T-helper 17 cell (primary cell): ENCODE data around the gene P2RY6. TPM values are rescaled to one million over a fixed set of nuclear protein-coding genes. Genes with fewer than 3 reads are reported as not detected.

Source experiments
- ATAC-seq: fragments of 150-1000 bp; cut with Tn5 transposase; 2 replicates; pipeline ENCODE4 v1.10.0; 2021; ENCODE audit warnings: mild to moderate bottlenecking, moderate library complexity
- DNase-seq, 3 donors: peaks; one replicate each; pipeline versions ENCODE4 v3.0.0 to v3.0.0-alpha.2; 2020 to 2021
- H3K9me3 ChIP-seq: one replicate; pipeline ENCODE4 v1.7.0; 2013; ENCODE audit warnings: low read length, mild to moderate bottlenecking; ENCODE audit not compliant: control insufficient read depth, poor library complexity, severe bottlenecking
- H3K27ac Mint-ChIP-seq: one replicate; pipeline ENCODE4 v1.8.0; 2022; ENCODE audit warnings: mild to moderate bottlenecking, moderate library complexity, mixed read lengths
- H3K27me3 Mint-ChIP-seq: one replicate; pipeline ENCODE4 v1.8.0; 2022; ENCODE audit warnings: mixed read lengths
- H3K36me3 Mint-ChIP-seq: one replicate; pipeline ENCODE4 v1.8.0; 2022; ENCODE audit warnings: low read depth, mixed read lengths
- H3K4me1 Mint-ChIP-seq: one replicate; pipeline ENCODE4 v1.8.0; 2022; ENCODE audit warnings: mild to moderate bottlenecking, mixed read lengths
- H3K4me3 Mint-ChIP-seq: one replicate; pipeline ENCODE4 v1.8.0; 2022; ENCODE audit warnings: mild to moderate bottlenecking, moderate library complexity, mixed read lengths
- total RNA-seq, 4 donors: library from RNA in 2 of 4; stranded (reverse) in 2 of 4; gene quantifications; one replicate each; pipeline ENCODE4 v1.2.3 and lab custom pipeline; 2022 to 2026

The P2RY6 gene, protein sequence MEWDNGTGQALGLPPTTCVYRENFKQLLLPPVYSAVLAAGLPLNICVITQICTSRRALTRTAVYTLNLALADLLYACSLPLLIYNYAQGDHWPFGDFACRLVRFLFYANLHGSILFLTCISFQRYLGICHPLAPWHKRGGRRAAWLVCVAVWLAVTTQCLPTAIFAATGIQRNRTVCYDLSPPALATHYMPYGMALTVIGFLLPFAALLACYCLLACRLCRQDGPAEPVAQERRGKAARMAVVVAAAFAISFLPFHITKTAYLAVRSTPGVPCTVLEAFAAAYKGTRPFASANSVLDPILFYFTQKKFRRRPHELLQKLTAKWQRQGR
- total RNA-seq: not detected
- total RNA-seq (lab: John Stamatoyannopoulos, UW): 0 to 0.12 reads per million in 2 donors

DNA sequence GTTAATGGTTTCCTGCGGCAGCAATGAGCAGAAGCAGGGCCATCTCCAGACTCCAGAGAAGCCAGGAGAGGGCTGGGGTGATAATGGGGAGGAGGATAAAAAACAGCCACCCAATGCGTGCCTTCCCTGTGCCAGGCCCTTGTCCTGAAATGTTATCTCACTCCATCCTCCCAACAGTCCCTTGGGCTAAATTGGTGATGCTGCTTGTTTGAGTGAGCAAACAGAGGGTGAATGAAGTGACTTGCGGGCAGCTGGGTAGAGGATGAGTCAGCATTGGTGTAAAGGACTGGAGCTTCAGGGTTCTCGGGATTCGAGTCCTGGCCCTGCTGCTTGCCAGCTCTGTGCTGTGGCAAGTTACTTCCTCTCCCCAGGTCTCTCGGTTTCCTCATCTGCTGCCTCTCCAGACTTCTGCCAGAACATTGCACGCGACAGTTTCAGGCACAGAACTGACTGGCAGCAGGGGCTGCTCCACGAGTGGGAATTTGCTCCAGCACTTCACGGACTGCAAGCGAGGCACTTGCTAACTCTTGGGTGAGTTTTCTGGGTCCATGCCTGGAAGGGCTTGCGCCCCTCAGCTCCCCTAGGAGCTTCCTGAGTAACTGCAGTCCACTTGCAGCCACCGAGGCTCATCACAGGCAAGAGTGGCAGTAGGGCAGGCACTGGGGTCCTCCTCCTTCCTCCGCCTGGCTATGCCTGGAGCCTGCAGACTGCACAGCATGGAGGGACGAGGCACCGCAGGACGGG, at the start of gene P2RY6:
P2RY6 (plus strand) TSS at position 403 of the 744 bp plus-strand sequence. CDS start 24,181 bp downstream, outside the sequence.
- ATAC-seq (no peak), DNase-seq (no peak)
- no peaks in the 10 kb centered on the region for H3K36me3 Mint-ChIP-seq
- peaks cover 48% of the 10 kb centered on the region for H3K27me3 Mint-ChIP-seq
- no peaks in the 10 kb centered on the region for H3K4me1 Mint-ChIP-seq
- H3K27ac Mint-ChIP-seq: no peak within 1 kb of the TSS
- H3K4me3 Mint-ChIP-seq: no peak within 1 kb of the TSS
- no peaks in the 10 kb centered on the region for H3K9me3 ChIP-seq

DNA sequence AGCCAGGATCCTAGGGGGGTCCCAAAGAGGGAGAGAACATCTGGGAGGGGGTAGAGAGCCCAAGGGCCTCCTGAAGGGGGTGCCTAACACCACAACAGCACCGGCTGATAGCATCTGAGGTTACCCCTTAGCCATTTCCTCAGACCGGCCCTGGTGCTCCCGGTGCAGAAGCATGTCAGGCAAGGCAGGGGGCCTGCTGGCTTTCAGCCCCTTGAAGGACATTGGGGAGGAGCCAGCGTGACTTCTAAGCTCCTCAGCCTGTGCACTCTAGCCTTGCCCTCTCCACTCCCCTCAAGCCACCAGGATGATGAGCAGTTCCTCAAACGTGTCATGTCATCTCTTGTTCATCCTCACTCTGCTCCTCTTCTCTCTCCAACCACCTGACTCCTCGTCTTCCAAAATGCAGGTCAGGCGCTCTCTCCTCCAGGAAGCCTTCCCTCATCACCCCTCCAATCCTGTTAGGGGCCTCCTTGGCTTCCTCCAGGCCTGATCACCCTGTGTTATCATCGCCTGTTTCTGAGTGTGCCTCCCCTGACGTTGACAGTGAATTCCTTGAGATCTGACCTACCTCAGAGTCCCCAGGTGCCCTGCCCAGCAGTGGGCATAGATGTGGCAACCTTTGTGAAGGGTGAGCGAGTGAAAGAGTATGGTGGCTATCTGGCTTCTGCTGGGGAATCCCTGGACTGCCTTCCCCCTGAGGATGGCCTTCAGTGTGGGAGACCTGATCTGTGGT, 48.0 kb upstream of the P2RY6 start:
- Mint-ChIP-seq H3K27me3 (peaks cover 32% of the 10 kb centered on the region), H3K36me3 (peaks cover 9% of the 10 kb centered on the region), H3K4me3 (no peak overlapping the region), H3K4me1 (peaks cover 14% of the 10 kb centered on the region), H3K27ac (no peak overlapping the region)
- no peaks in the 10 kb centered on the region for H3K9me3 ChIP-seq
- no peak for ATAC-seq
- DNase-seq: no peak

DNA sequence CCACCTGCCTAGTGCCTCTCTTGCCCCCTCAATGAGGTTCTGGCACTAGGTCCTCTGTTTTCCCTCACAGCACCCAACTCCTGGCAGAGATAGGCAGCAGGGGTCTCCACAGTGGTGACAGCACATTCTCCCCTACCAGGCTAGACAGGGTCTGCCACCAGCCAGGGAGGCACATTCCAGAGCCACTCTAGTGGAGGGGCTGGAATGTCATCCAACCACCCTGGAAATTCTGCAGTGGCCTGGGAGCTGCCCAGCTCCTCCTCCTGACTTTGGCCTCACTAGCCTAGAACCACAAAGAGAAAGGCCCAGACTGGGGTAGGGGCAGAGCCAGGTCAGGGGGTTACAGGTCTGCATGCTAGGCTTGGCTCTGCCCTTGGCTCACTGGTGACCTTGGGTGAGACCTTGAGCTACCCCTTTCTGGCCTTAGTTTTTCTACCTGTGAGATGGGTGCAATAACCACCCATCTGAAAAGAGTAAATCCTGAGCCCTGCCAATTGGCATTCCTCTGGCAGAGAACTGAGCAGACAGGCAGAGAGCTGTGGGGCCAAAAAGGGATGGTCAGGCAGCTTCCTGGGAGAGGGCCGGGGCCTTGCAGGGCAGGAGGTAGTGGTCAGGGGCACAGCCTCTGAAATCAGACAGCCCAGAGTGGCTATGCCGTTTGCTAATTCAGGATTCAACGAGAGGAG, 47.0 kb upstream of the P2RY6 start:
- DNase-seq: no peak
- peaks cover 13% of the 10 kb centered on the region for H3K4me1 Mint-ChIP-seq
- peaks cover 7% of the 10 kb centered on the region for H3K36me3 Mint-ChIP-seq
- peaks cover 22% of the 10 kb centered on the region for H3K27me3 Mint-ChIP-seq
- no peaks in the 10 kb centered on the region for H3K9me3 ChIP-seq
- no peak overlapping the region for H3K4me3 Mint-ChIP-seq
- ATAC-seq: no peak
- no peak overlapping the region for H3K27ac Mint-ChIP-seq

DNA sequence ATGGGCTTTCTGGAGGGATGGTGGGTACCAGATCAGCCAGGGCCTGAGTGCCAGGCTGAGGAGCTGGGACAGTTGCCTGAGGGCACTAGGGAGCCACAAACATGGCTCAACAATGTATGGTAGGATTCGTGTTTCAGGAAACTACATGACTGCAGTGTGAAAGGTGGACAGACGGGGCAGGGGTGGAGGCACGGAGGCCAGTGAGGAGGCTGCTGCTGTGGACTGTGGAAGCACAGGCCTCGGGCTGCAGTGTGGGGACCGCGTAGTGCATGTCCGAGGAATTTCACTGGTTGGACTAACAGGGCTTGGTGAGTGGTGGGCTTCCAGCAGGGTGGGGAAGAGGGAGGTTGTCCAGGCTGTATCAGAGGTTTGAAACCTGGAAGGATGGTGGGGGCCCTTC, 46.3 kb upstream of the P2RY6 start:
- H3K4me3 Mint-ChIP-seq: no peak overlapping the region
- ATAC-seq: no peak
- H3K27ac Mint-ChIP-seq: no peak overlapping the region
- DNase-seq: no peak
- H3K36me3 Mint-ChIP-seq: peaks cover 7% of the 10 kb centered on the region
- no peaks in the 10 kb centered on the region for H3K9me3 ChIP-seq
- H3K27me3 Mint-ChIP-seq: peaks cover 15% of the 10 kb centered on the region
- peaks cover 13% of the 10 kb centered on the region for H3K4me1 Mint-ChIP-seq

DNA sequence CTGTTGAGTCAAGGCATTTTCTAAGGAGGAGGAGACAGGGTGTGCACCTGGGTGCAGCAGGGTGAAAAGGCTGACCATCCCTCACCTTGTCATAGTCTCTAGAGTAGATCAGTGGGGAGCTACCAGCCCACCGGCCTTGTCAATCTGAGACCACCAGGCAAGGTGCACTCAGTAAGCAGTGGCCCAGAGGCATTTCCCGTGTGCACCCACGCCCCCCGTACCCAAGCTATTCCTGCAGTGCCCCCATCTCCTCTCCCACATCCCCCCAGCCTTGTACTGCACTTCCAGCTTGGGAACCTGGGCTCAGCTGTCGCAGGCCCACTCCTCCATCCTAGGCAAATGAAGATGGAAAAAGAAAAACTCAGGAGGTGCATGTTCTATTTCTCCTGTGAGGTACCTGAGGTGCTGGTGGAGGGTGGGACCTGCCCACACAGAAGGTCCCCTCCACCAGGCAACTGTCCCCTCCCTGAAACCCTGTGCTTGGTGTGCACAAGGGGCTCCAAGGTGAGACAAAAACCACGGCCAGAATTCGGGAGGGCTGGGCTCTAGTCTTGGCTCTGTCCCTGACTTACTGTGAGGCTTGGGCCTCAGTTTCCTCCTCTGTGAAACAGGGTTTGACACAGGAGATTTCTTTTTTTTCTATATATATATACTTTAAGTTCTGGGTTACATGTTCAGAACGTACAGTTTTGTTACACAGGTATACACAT, 45.7 kb upstream of the P2RY6 start:
- no peak for DNase-seq
- Mint-ChIP-seq H3K27ac (no peak overlapping the region), H3K36me3 (peaks cover 7% of the 10 kb centered on the region), H3K4me3 (no peak overlapping the region), H3K27me3 (peaks cover 15% of the 10 kb centered on the region), H3K4me1 (peaks cover 13% of the 10 kb centered on the region)
- no peaks in the 10 kb centered on the region for H3K9me3 ChIP-seq
- no peak for ATAC-seq

DNA sequence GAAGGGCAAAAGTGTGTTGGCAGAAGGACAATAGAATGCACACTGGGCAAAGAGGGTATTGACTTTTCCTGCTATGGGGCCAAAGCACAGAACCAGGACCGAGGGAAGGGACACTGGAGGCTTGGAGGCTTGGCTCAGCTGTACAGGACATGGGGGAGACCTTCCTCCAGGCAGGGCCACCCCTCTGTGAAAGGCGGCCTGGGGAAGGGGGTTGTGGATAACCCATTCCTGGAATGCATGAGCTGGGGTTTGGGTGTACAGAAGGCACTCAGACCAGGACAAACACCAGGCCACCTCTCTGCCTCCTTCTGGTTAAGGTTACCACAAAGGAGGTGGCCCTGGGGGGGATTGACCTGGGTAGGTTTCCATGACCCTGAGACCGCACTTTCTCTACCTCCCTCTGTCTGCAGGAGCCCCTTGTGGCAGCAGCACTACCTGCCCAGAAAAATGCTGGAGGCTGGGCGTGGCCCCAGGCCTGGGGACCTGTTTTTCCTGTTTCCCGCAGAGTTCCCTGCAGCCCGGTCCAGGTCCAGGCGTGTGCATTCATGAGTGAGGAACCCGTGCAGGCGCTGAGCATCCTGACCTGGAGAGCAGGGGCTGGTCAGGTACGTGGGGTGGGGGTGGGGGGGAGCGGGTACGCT, 44.4 kb upstream of the P2RY6 start:
- no peak overlapping the region for H3K4me3 Mint-ChIP-seq
- DNase-seq: no peak
- no peak overlapping the region for H3K27ac Mint-ChIP-seq
- peaks cover 15% of the 10 kb centered on the region for H3K27me3 Mint-ChIP-seq
- H3K9me3 ChIP-seq: no peaks in the 10 kb centered on the region
- ATAC-seq: no peak
- H3K4me1 Mint-ChIP-seq: peaks cover 13% of the 10 kb centered on the region
- H3K36me3 Mint-ChIP-seq: peaks cover 4% of the 10 kb centered on the region

DNA sequence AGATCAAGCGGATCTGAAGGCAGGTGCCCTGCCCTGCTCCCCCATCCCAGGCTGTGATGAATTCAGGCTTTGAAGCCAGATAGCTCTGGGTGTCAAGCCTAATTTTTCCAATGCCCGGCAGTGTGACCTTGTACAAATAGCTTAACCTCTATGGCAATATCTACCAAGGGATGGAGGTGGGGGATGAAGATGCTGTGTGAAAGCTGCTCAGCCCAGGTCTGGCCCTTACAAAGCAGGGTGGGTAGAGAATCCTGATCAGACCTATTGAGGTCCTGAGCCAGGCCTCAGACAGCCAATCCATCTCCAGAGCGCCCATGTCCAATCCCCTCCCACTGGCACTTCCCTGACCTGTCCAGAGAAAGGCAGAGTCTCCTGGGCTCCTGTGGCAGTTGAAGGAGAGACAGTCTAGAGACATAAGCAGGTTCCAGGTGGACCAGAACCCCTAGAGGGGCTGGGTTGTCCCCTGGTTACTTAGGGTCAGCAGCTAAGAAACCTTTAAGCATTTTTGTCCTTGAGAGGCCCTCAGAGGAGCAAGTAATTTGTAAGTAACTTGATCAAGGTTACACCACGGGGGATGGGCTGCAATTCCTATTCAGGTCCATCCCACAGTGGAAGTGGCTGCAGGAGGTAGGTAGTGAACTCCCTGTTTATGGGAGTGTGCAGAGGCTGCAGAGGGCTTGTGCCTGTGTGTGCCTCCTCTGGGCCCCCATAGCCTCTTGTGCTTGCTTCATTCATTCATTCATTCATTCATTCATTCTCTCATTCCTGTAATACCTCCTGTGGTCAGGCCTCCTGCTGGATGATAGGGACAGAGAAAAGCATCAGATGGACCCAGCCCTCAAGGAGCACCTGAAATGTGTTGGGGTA, 43.6 kb upstream of the P2RY6 start:
- no peak for ATAC-seq
- H3K9me3 ChIP-seq: no peaks in the 10 kb centered on the region
- peaks cover 4% of the 10 kb centered on the region for H3K36me3 Mint-ChIP-seq
- no peak overlapping the region for H3K4me3 Mint-ChIP-seq
- H3K27ac Mint-ChIP-seq: no peak overlapping the region
- peaks cover 15% of the 10 kb centered on the region for H3K27me3 Mint-ChIP-seq
- DNase-seq: no peak
- peaks cover 13% of the 10 kb centered on the region for H3K4me1 Mint-ChIP-seq

DNA sequence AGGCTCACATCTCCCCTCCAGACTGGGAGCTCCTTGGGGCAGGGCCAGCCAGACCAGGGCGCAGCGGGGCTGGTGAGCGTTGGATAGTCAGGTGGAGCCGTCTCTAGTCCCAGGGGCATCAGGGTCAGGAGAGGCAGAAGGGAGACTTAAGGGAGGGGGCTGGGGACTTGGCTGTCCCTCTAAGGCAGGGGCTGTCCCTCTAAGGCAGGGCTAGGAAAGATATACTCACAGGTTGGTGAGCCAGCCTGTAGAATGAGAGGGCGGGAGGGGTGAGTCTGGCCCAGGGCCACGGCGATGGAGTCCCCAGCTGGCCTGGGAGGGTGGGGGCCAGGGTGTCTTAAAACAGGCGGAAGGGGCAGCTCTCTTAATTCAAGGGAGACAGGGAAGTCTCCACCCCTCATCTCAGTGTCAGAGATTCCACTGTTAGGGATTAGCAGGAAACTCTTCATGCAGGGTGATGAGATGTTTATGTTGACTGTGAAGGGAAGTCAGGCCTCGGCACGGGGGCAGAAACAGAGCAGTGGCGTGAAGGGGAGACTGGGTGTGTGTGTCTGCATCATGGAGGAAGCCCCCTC, 42.7 kb upstream of the P2RY6 start:
- H3K9me3 ChIP-seq: no peaks in the 10 kb centered on the region
- no peak overlapping the region for H3K27ac Mint-ChIP-seq
- DNase-seq (no peak), ATAC-seq (no peak)
- H3K4me1 Mint-ChIP-seq: peaks cover 9% of the 10 kb centered on the region
- H3K4me3 Mint-ChIP-seq: no peak overlapping the region
- H3K36me3 Mint-ChIP-seq: peaks cover 4% of the 10 kb centered on the region
- peaks cover 14% of the 10 kb centered on the region for H3K27me3 Mint-ChIP-seq

DNA sequence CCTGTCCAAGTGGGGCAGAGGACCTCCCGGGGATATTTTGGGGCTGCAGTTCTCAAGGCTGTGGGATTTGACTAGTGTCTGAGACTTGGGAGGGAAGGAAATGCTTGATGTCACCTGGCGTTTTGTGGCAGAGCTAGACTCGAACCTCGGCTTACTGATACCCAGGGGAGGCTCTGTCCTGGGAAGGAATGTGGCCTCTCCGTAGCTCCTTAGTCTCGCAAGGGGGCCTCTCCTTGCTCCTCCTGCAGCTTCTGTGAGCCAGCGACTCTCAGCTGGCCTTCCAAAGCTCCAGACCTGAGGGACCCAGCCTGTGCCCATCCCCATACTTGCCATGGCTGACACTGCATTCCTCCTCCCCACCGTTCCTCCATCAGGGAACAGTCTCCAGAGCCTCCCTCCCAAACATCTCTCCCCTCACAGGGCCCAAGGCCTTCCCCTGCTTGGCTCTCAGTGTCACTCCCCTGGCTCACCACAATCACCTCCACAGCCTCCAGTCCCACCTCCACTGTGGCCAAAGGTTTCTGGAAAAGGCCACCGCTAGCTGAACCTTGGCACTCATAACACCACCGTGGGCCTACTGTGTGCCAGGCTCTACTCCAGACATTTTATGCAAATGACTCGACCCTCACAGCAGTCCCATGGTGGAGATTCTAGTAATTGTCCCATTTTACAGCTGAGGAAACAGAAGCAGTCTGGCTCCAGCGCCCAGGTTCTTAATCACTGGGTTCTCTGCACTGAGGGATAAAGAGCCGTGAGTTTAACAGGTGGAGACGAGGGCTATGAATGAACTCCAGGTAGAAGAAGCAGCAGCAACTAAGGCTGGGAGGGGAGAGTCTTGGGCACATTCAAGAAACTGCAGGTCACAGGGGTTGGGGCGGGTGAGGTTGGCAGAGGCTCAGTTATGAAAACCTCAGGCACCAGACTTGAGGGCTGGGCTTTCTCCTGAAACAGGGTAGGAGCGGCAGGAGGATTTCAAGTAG, 42.0 kb upstream of the P2RY6 start:
- Mint-ChIP-seq H3K4me1 (peaks cover 6% of the 10 kb centered on the region), H3K27ac (no peak overlapping the region), H3K4me3 (no peak overlapping the region), H3K27me3 (peaks cover 11% of the 10 kb centered on the region), H3K36me3 (peaks cover 4% of the 10 kb centered on the region)
- no peaks in the 10 kb centered on the region for H3K9me3 ChIP-seq
- DNase-seq: no peak
- no peak for ATAC-seq

DNA sequence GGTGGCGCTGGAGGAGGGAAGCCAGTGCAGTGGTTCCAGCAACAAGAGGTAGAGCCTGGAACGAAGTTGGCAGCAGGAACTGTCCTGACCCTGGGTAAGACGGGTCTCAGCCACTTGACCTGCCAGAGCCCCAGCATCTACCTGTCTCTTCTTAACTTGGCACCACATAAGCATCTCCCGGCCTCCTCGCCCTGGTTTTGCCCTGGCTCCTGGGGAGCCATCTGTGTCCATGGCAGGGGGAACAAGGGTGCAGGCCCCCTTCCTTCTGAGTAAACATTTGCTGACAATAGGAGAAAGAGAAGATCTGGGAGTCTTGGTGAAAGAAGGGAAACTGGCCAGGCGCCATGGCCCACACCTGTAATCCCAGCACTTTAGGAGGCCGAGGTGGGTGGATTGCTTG, 41.2 kb upstream of the P2RY6 start:
- H3K4me3 Mint-ChIP-seq: no peak overlapping the region
- peaks cover 4% of the 10 kb centered on the region for H3K36me3 Mint-ChIP-seq
- H3K27me3 Mint-ChIP-seq: peaks cover 6% of the 10 kb centered on the region
- H3K4me1 Mint-ChIP-seq: peaks cover 3% of the 10 kb centered on the region
- no peak overlapping the region for H3K27ac Mint-ChIP-seq
- DNase-seq (no peak), ATAC-seq (no peak)
- H3K9me3 ChIP-seq: no peaks in the 10 kb centered on the region
